Cardiac muscle cell (in vitro differentiated cells and primary cell): Measurements from ENCODE around the gene ADAMTS2. TPM values are rescaled to one million over a fixed set of nuclear protein-coding genes. Genes with fewer than 3 reads are reported as not detected.

ENCODE experiments used
- DNase-seq, 2 donors: peaks; one replicate each; pipeline versions ENCODE4 v3.0.0 to v3.0.0-alpha.2; 2010 to 2017; ENCODE audit warnings: low read depth in 1 of 2, low spot score in 1 of 2
- H3K27ac ChIP-seq: fragments of 200-600 bp; sonication (generic); 2 replicates; pipeline ENCODE4 v1.5.1; 2016
- H3K27me3 ChIP-seq: fragments of 200-600 bp; sonication (generic); 2 replicates; pipeline ENCODE4 v1.6.0; 2016; ENCODE audit warnings: control low read depth
- H3K36me3 ChIP-seq: fragments of 200-600 bp; sonication (generic); 2 replicates; pipeline ENCODE4 v1.5.1; 2016; ENCODE audit warnings: control low read depth
- H3K4me1 ChIP-seq: fragments of 200-600 bp; sonication (generic); 2 replicates; pipeline ENCODE4 v1.8.1; 2017; ENCODE audit warnings: low read depth, mild to moderate bottlenecking, mixed run types
- H3K4me3 ChIP-seq: fragments of 200-600 bp; sonication (generic); 2 replicates; pipeline ENCODE4 v1.5.1; 2016; ENCODE audit warnings: mild to moderate bottlenecking
- H3K9me3 ChIP-seq: fragments of 200-600 bp; sonication (generic); 2 replicates; pipeline ENCODE4 v1.5.1; 2017; ENCODE audit warnings: low read depth, mild to moderate bottlenecking, control low read depth
- CTCF ChIP-seq: IDR thresholded peaks from 2 replicates; pipeline ENCODE4 v1.5.1; 2012; ENCODE audit warnings: low read depth, mild to moderate bottlenecking, low read length
- polyA plus RNA-seq: library from polyadenylated mRNA; unstranded; fragments of >200 nt; fragmentation: Nextera tagmentation; extraction: Ambion mirVana; gene quantifications from 2 replicates; pipeline ENCODE4 v1.2.1, GENCODE V29; 2016
- total RNA-seq: library from RNA; depleted of rRNA; stranded (reverse); fragments of >200 nt; gene quantifications from 2 replicates; pipeline ENCODE4 v1.2.3, GENCODE V29; 2016

ADAMTS2 gene
- total and polyA plus RNA-seq, 2 experiments from 2014 or later, result 3.1 to 8.8 TPM

GRCh38 chr5:179227580-179228311 is 117.5 kb downstream of the ADAMTS2 start:
- TF ChIP-seq CTCF, result no peak
- Histone ChIP-seq H3K27me3 (no peaks in the 10 kb centered on the region), H3K4me3 (no peak overlapping the region), H3K27ac (no peak overlapping the region), H3K4me1 (no peaks in the 10 kb centered on the region), H3K36me3 (no peaks in the 10 kb centered on the region), H3K9me3 (no peaks in the 10 kb centered on the region)
- peak in 1 of 2 donors; percentile 47 for DNase-seq

- no peak overlapping the region for H3K27ac ChIP-seq
- no peaks in the 10 kb centered on the region for H3K9me3 ChIP-seq
- H3K36me3 ChIP-seq, result no peaks in the 10 kb centered on the region
- H3K4me1 ChIP-seq, result no peaks in the 10 kb centered on the region
- no peak for DNase-seq
- H3K27me3 ChIP-seq, result no peaks in the 10 kb centered on the region
- H3K4me3 ChIP-seq, result no peak overlapping the region
- no peak for TF ChIP-seq CTCF
Observed at GRCh38 chr5:179227229-179227579, 118.1 kb downstream of the ADAMTS2 start.

GRCh38 chr5:179226696-179227095 is 118.6 kb downstream of the ADAMTS2 start:
- no peaks in the 10 kb centered on the region for H3K9me3 ChIP-seq
- no peak for DNase-seq

GRCh38 chr5:179225387-179225786 is 119.9 kb downstream of the ADAMTS2 start:
- no peaks in the 10 kb centered on the region for H3K9me3 ChIP-seq
- no peaks in the 10 kb centered on the region for H3K36me3 ChIP-seq
- no peak overlapping the region for H3K4me3 ChIP-seq
- H3K27ac ChIP-seq, result no peak overlapping the region
- DNase-seq, result no peak
- no peaks in the 10 kb centered on the region for H3K27me3 ChIP-seq
- no peak for TF ChIP-seq CTCF
- H3K4me1 ChIP-seq, result no peaks in the 10 kb centered on the region

More at GRCh38 chr5:179226696-179227095, 118.6 kb downstream of the ADAMTS2 start:
- no peak for TF ChIP-seq CTCF
- H3K4me1 ChIP-seq, result no peaks in the 10 kb centered on the region
- H3K27me3 ChIP-seq, result no peaks in the 10 kb centered on the region
- H3K4me3 ChIP-seq, result no peak overlapping the region
- H3K27ac ChIP-seq, result no peak overlapping the region
- H3K36me3 ChIP-seq, result no peaks in the 10 kb centered on the region

- H3K36me3 ChIP-seq, result no peaks in the 10 kb centered on the region
- H3K27me3 ChIP-seq, result no peaks in the 10 kb centered on the region
- H3K9me3 ChIP-seq, result no peaks in the 10 kb centered on the region
- no peak overlapping the region for H3K4me3 ChIP-seq
- no peak overlapping the region for H3K27ac ChIP-seq
- no peaks in the 10 kb centered on the region for H3K4me1 ChIP-seq
- no peak for DNase-seq
- no peak for TF ChIP-seq CTCF
Observed at GRCh38 chr5:179224741-179225140, 120.5 kb downstream of the ADAMTS2 start.
